ACC112 (cell line): ENCODE data around the gene HNRNPR.

Source experiments
- H2AFZ ChIP-seq: fragments of 200-600 bp; sonication (generic); one replicate; pipeline ENCODE4 v1.6.0; 2017; ENCODE audit warnings: antibody characterized with exemption, low read length; ENCODE audit not compliant: unreplicated experiment
- H3K27ac ChIP-seq: fragments of 200-600 bp; sonication (generic); 2 replicates; pipeline ENCODE4 v1.5.1; 2014; ENCODE audit warnings: low read depth, mild to moderate bottlenecking, antibody characterized with exemption, low read length, moderate library complexity
- H3K27me3 ChIP-seq: fragments of 200-600 bp; sonication (generic); 2 replicates; pipeline ENCODE4 v1.6.1; 2014; ENCODE audit warnings: mild to moderate bottlenecking, antibody characterized with exemption, low read length, moderate library complexity, mixed read lengths; ENCODE audit not compliant: insufficient read depth
- H3K36me3 ChIP-seq: fragments of 200-600 bp; sonication (generic); 2 replicates; pipeline ENCODE4 v1.6.1; 2016; ENCODE audit warnings: mild to moderate bottlenecking, antibody characterized with exemption, low read length, moderate library complexity, mixed read lengths; ENCODE audit not compliant: insufficient read depth
- H3K4me1 ChIP-seq: fragments of 200-600 bp; sonication (generic); one replicate; pipeline ENCODE4 v1.6.1; 2016; ENCODE audit warnings: low read length, mixed read lengths; ENCODE audit not compliant: insufficient read depth, unreplicated experiment, control insufficient read depth
- H3K4me3 ChIP-seq: fragments of 200-600 bp; sonication (generic); 2 replicates; pipeline ENCODE4 v1.5.1; 2014; ENCODE audit warnings: mild to moderate bottlenecking, low read depth, low read length
- H3K79me2 ChIP-seq: fragments of 200-600 bp; sonication (generic); one replicate; pipeline ENCODE4 v1.6.0; 2016; ENCODE audit warnings: low read length; ENCODE audit not compliant: control insufficient read depth, unreplicated experiment, insufficient read depth

Gene HNRNPR

GRCh38 chr1:23344111-23344986 is at the start of gene HNRNPR:
Gene HNRNPR (minus strand): TSS chr1:23344284. CDS start chr1:23341008, 3,276 bp downstream.
- 0 out of 2 replicates have a peak, but pooled peaks cover 4% of the 10 kb centered on the region for H3K36me3 ChIP-seq
- peak within 1 kb of the TSS; percentile 97 for H3K27ac ChIP-seq
- H3K27me3 ChIP-seq = no peaks in the 10 kb centered on the region
- peak within 1 kb of the TSS; percentile 74 for H2AFZ ChIP-seq
- H3K4me1 ChIP-seq = peaks cover 23% of the 10 kb centered on the region
- H3K4me3 ChIP-seq = peak within 1 kb of the TSS; percentile 99
- H3K79me2 ChIP-seq = peaks cover 45% of the 10 kb centered on the region

- H3K27me3 ChIP-seq = no peaks in the 10 kb centered on the region
- peak overlapping the region; percentile 90 for H3K27ac ChIP-seq
- H3K79me2 ChIP-seq = no peaks in the 10 kb centered on the region
- peak overlapping the region; percentile 44; the same call in 1 of the 2 replicates for H3K4me3 ChIP-seq
- H3K36me3 ChIP-seq = no peaks in the 10 kb centered on the region
- H2AFZ ChIP-seq = peak overlapping the region; percentile 35
- H3K4me1 ChIP-seq = peaks cover 25% of the 10 kb centered on the region
Observed at GRCh38 chr1:23393706-23394105, 49.6 kb upstream of the HNRNPR start.

- Histone ChIP-seq H3K4me1 (peaks cover 25% of the 10 kb centered on the region), H3K27ac (no peak overlapping the region), H3K36me3 (no peaks in the 10 kb centered on the region), H3K27me3 (no peaks in the 10 kb centered on the region), H3K4me3 (no peak overlapping the region), H3K79me2 (no peaks in the 10 kb centered on the region), H2AFZ (no peak overlapping the region)
Observed at GRCh38 chr1:23392125-23392855, 48.2 kb upstream of the HNRNPR start.

- peaks cover 27% of the 10 kb centered on the region for H3K4me1 ChIP-seq
- no peak overlapping the region for H2AFZ ChIP-seq
- H3K79me2 ChIP-seq = no peaks in the 10 kb centered on the region
- H3K27ac ChIP-seq = no peak overlapping the region
- H3K36me3 ChIP-seq = no peaks in the 10 kb centered on the region
- no peak overlapping the region for H3K4me3 ChIP-seq
- H3K27me3 ChIP-seq = no peaks in the 10 kb centered on the region
Observed at GRCh38 chr1:23389837-23390321, 45.8 kb upstream of the HNRNPR start.

- H3K36me3 ChIP-seq = no peaks in the 10 kb centered on the region
- H3K27ac ChIP-seq = no peak overlapping the region
- H2AFZ ChIP-seq = no peak overlapping the region
- H3K4me3 ChIP-seq = no peak overlapping the region
- H3K27me3 ChIP-seq = no peaks in the 10 kb centered on the region
- H3K4me1 ChIP-seq = peaks cover 21% of the 10 kb centered on the region
- no peaks in the 10 kb centered on the region for H3K79me2 ChIP-seq
Observed at GRCh38 chr1:23387494-23387893, 43.4 kb upstream of the HNRNPR start.

- Histone ChIP-seq H3K36me3 (no peaks in the 10 kb centered on the region), H2AFZ (no peak overlapping the region), H3K4me3 (no peak overlapping the region), H3K4me1 (peaks cover 21% of the 10 kb centered on the region), H3K79me2 (no peaks in the 10 kb centered on the region), H3K27ac (peak overlapping the region; percentile 38; the same call in 1 of the 2 replicates), H3K27me3 (no peaks in the 10 kb centered on the region)
Observed at GRCh38 chr1:23385119-23385621, 41.1 kb upstream of the HNRNPR start.

GRCh38 chr1:23384312-23385058 is 40.4 kb upstream of the HNRNPR start:
- no peaks in the 10 kb centered on the region for H3K79me2 ChIP-seq
- no peaks in the 10 kb centered on the region for H3K27me3 ChIP-seq
- H3K4me1 ChIP-seq = peaks cover 21% of the 10 kb centered on the region
- H3K4me3 ChIP-seq = no peak overlapping the region
- peak overlapping the region; percentile 38; the same call in 1 of the 2 replicates for H3K27ac ChIP-seq
- H2AFZ ChIP-seq = no peak overlapping the region
- no peaks in the 10 kb centered on the region for H3K36me3 ChIP-seq

- Histone ChIP-seq H3K79me2 (no peaks in the 10 kb centered on the region), H2AFZ (no peak overlapping the region), H3K27ac (no peak overlapping the region), H3K27me3 (no peaks in the 10 kb centered on the region), H3K36me3 (no peaks in the 10 kb centered on the region), H3K4me3 (no peak overlapping the region), H3K4me1 (peaks cover 21% of the 10 kb centered on the region)
Observed at GRCh38 chr1:23383577-23384311, 39.7 kb upstream of the HNRNPR start.

GRCh38 chr1:23381233-23381885 is 37.3 kb upstream of the HNRNPR start:
- Histone ChIP-seq H3K4me3 (no peak overlapping the region), H3K79me2 (no peaks in the 10 kb centered on the region), H2AFZ (no peak overlapping the region), H3K36me3 (no peaks in the 10 kb centered on the region), H3K27ac (no peak overlapping the region), H3K27me3 (no peaks in the 10 kb centered on the region), H3K4me1 (peaks cover 36% of the 10 kb centered on the region)
